Neural progenitor cell (in vitro differentiated cells): ENCODE measurements around the gene KCNAB1.
"Not testable (repeated sequence)": the region's sequence is repeated elsewhere in the genome, so short reads cannot be mapped to it uniquely, and the experiment has no call there.

ENCODE experiments used
- CTCF ChIP-seq: fragments of 200-600 bp; sonication (generic); IDR thresholded peaks from 2 replicates; pipeline ENCODE4 v1.5.1; 2017; ENCODE audit warnings: antibody characterized with exemption, mild to moderate bottlenecking
- EZH2 ChIP-seq: fragments of 200-600 bp; sonication (generic); IDR thresholded peaks from 2 replicates; pipeline ENCODE4 v1.6.1; 2017; ENCODE audit warnings: antibody characterized with exemption, mild to moderate bottlenecking, moderate library complexity
- EZH2phosphoT487 ChIP-seq: fragments of 200-600 bp; sonication (generic); IDR thresholded peaks from 2 replicates; pipeline ENCODE4 v1.6.1; 2017; ENCODE audit warnings: antibody characterized with exemption

DNA sequence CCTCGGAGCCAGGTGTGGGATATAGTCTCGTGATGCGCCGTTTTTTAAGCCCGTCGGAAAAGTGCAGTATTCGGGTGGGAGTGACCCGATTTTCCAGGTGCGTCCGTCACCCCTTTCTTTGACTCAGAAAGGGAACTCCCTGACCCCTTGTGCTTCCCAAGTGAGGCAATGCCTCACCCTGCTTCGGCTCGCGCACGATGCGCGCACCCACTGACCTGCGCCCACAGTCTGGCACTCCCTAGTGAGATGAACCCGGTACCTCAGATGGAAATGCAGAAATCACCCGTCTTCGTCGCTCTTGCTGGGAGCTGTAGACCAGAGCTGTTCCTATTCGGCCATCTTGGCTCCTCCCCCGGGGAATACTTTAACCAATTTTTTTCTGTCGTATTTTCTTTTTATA is 164.3 kb downstream of the KCNAB1 start:
- not testable (repeated sequence) for TF ChIP-seq CTCF, EZH2, EZH2phosphoT487
